ENCODE results near the gene SLC11A2. TPM values are rescaled to one million over a fixed set of nuclear protein-coding genes. Genes with fewer than 3 reads are reported as not detected.

SLC11A2 gene
- total RNA-seq, 1 experiment from 2014 or later = 47.9 TPM

- Histone ChIP-seq H3K4me2 (ENCODE audit: insufficient read depth, insufficient read length, low read length) (no peak overlapping the region), H3K14ac (ENCODE audit: insufficient read depth, low read length) (no peak overlapping the region), H2BK15ac (ENCODE audit: low read depth, low read length) (no peak overlapping the region), H2BK5ac (ENCODE audit: insufficient read length, low read length) (no peak overlapping the region), H3K79me1 (ENCODE audit: insufficient read depth, low read depth, low read length, poor library complexity, severe bottlenecking) (no peaks in the 10 kb centered on the region), H3K4ac (ENCODE audit: low read depth, low read length) (no peak overlapping the region), H3K9ac (ENCODE audit: extremely low read depth, insufficient read length, low read length) (no peak overlapping the region), H2AFZ (ENCODE audit: low read length) (no peak overlapping the region), H2BK20ac (ENCODE audit: low read depth, low read length, poor library complexity, severe bottlenecking) (no peak overlapping the region), H2BK12ac (ENCODE audit: insufficient read length, low read depth, low read length) (no peak overlapping the region), H3K56ac (ENCODE audit: insufficient read length, low read depth, low read length) (no peak overlapping the region), H4K8ac (replicated peaks; ENCODE audit: insufficient read length, low read depth, low read length) (no peak overlapping the region), H4K20me1 (ENCODE audit: control insufficient read depth, insufficient read depth, insufficient read length) (no peaks in the 10 kb centered on the region), H3K23ac (ENCODE audit: insufficient read length, low read depth, low read length) (no peak overlapping the region), H2BK120ac (ENCODE audit: low read depth, low read length, poor library complexity, severe bottlenecking) (no peak overlapping the region), H4K5ac (ENCODE audit: insufficient read length, low read depth, low read length) (no peak overlapping the region), H3K27me3 (ENCODE audit: insufficient read depth, low read length) (no peaks in the 10 kb centered on the region), H4K91ac (ENCODE audit: insufficient read length, low read depth, low read length) (no peak overlapping the region), H3K79me2 (ENCODE audit: insufficient read depth, low read length) (no peaks in the 10 kb centered on the region; the same call in 1 of the 2 replicates), H3K9me3 (ENCODE audit: control insufficient read depth, low read depth, low read length) (no peaks in the 10 kb centered on the region), H3K23me2 (ENCODE audit: insufficient read length, low read depth, low read length, poor library complexity, severe bottlenecking) (peaks cover 6% of the 10 kb centered on the region), H3T11ph (ENCODE audit: low read length) (no peak overlapping the region), H3K4me1 (ENCODE audit: insufficient read depth, low read length) (peaks cover 6% of the 10 kb centered on the region; the same call in 1 of the 2 replicates), H2AK5ac (ENCODE audit: insufficient read length, low read length) (no peak overlapping the region), H3K27ac (ENCODE audit: insufficient read length, low read depth, low read length) (no peak overlapping the region), H3K18ac (ENCODE audit: insufficient read length, low read depth, low read length) (no peak overlapping the region)
- Mint-ChIP-seq H3K9me3 (no peaks in the 10 kb centered on the region), H3K27ac (peak overlapping the region in 1 of 3 experiments; percentile 65; a peak in 1 of 7 replicates), H3K36me3 (ENCODE audit: insufficient read depth in 1 of 3, low read depth in 3 of 3) (peaks cover 0 to 12% (median 8%) of the 10 kb centered on the region in 3 experiments; a peak in 5 of 7 replicates), H3K4me1 (peaks cover 27 to 57% of the 10 kb centered on the region in 2 experiments), H3K4me3 (no peak overlapping the region), H3K27me3 (ENCODE audit: low read depth) (no peaks in the 10 kb centered on the region)
- no CpG with 5 or more reads among the region's 3 CpGs for WGBS (ENCODE audit: extremely low coverage, insufficient read length, low lambda C conversion rate)
- DNase-seq = no peak
- no peak for TF ChIP-seq CTCF (conservative IDR thresholded peaks at IDR 0.05)
Observed at GRCh38 chr12:50929831-50930230, 96.4 kb downstream of the SLC11A2 start.

Other genes with a start within 250 kb of the SLC11A2 start
- not detected in 2 replicates for gene TMPRSS12, start 183.5 kb downstream of the SLC11A2 start, total RNA-seq (2021)
- gene HIGD1C, start 73.8 kb downstream of the SLC11A2 start, total RNA-seq (2021) = not detected in 2 replicates
- 33.0 and 34.9 TPM in 2 replicates for gene LETMD1, start 21.9 kb upstream of the SLC11A2 start, total RNA-seq (2021)
- gene CSRNP2, start 57.2 kb upstream of the SLC11A2 start, total RNA-seq (2021) = 38.6 and 42.5 TPM in 2 replicates
- 25.2 and 27.1 TPM in 2 replicates for gene TFCP2, start 146.8 kb upstream of the SLC11A2 start, total RNA-seq (2021)
- gene POU6F1, start 191.7 kb upstream of the SLC11A2 start, total RNA-seq (2021) = 12.0 and 13.3 TPM in 2 replicates
- 23.6 and 25.8 TPM in 2 replicates for gene DAZAP2, start 212.4 kb upstream of the SLC11A2 start, total RNA-seq (2021)
- 11.3 and 12.4 TPM in 2 replicates for gene SMAGP, start 244.0 kb upstream of the SLC11A2 start, total RNA-seq (2021)

All from H9 (cell line).